ENCODE measurements around the gene SERTAD4.
"Not testable (repeated sequence)": the region's sequence is repeated elsewhere in the genome, so short reads cannot be mapped to it uniquely, and the experiment has no call there.

Gene SERTAD4

GRCh38 chr1:210232511-210233215 is at the start of gene SERTAD4:
TSS of gene SERTAD4 (plus strand) at chr1:210232796. CDS start at chr1:210237961, 5,165 bp downstream.
- TF ChIP-seq CTCF (IDR thresholded peaks at IDR 0.05): no peak
- H3K4me3 ChIP-seq: peak within 1 kb of the TSS; percentile 87
- H3K27ac ChIP-seq: peak within 1 kb of the TSS; percentile 91 to 96
- DNase-seq (ENCODE audit: low spot score): no peak

GRCh38 chr1:210185063-210185462 is 47.5 kb upstream of the SERTAD4 start:
- TF ChIP-seq CTCF (IDR thresholded peaks at IDR 0.05): no peak
- DNase-seq (ENCODE audit: low spot score): no peak
- no peak overlapping the region for H3K27ac ChIP-seq
- H3K4me3 ChIP-seq: no peak overlapping the region

- not testable (repeated sequence) for DNase-seq (ENCODE audit: low spot score); H3K27ac ChIP-seq; H3K4me3 ChIP-seq
Measured at GRCh38 chr1:210187849-210188606, 44.6 kb upstream of the SERTAD4 start.

GRCh38 chr1:210189426-210189825 is 43.2 kb upstream of the SERTAD4 start:
- no peak overlapping the region for H3K4me3 ChIP-seq
- TF ChIP-seq CTCF (IDR thresholded peaks at IDR 0.05): no peak
- no peak for DNase-seq (ENCODE audit: low spot score)
- H3K27ac ChIP-seq: no peak overlapping the region

GRCh38 chr1:210195635-210196160 is 36.9 kb upstream of the SERTAD4 start:
- no peak for DNase-seq (ENCODE audit: low spot score)
- Histone ChIP-seq H3K4me3 (no peak overlapping the region), H3K27ac (no peak overlapping the region)
- TF ChIP-seq CTCF (IDR thresholded peaks at IDR 0.05): no peak

- not testable (repeated sequence) for H3K27ac ChIP-seq; H3K4me3 ChIP-seq; DNase-seq (ENCODE audit: low spot score)
Measured at GRCh38 chr1:210196266-210196665, 36.3 kb upstream of the SERTAD4 start.

- no peak for TF ChIP-seq CTCF (IDR thresholded peaks at IDR 0.05)
- DNase-seq (ENCODE audit: low spot score): no peak
- no peak overlapping the region for H3K27ac ChIP-seq
- no peak overlapping the region for H3K4me3 ChIP-seq
Measured at GRCh38 chr1:210198840-210199239, 33.8 kb upstream of the SERTAD4 start.
